Stomach smooth muscle (tissue), 2 donors: ENCODE measurements around the gene GALNT1.

Experiments
- H3K27ac ChIP-seq: one replicate; pipeline ENCODE4 v1.7.0; 2013; ENCODE audit warnings: mild to moderate bottlenecking, low read length, inconsistent platforms
- H3K27me3 ChIP-seq, 2 donors: one replicate each; pipeline ENCODE4 v1.7.0; 2013; ENCODE audit warnings: low read length in 2 of 2; ENCODE audit not compliant: insufficient read depth in 2 of 2, control insufficient read depth in 1 of 2
- H3K36me3 ChIP-seq, 2 donors: one replicate each; pipeline ENCODE4 v1.7.0; 2013; ENCODE audit warnings: low read length in 2 of 2; ENCODE audit not compliant: control insufficient read depth in 2 of 2, insufficient read depth in 2 of 2
- H3K4me1 ChIP-seq: one replicate; pipeline ENCODE4 v1.7.0; 2013; ENCODE audit warnings: low read length; ENCODE audit not compliant: control insufficient read depth, insufficient read depth
- H3K4me3 ChIP-seq, 2 donors: one replicate each; pipeline ENCODE4 v1.7.0; 2013; ENCODE audit warnings: low read length in 2 of 2
- H3K9ac ChIP-seq, 2 donors: one replicate each; pipeline ENCODE4 v1.7.0; 2013; ENCODE audit warnings: low read length in 2 of 2, mild to moderate bottlenecking in 1 of 2
- H3K9me3 ChIP-seq, 2 donors: one replicate each; pipeline ENCODE4 v1.7.0; 2013; ENCODE audit warnings: low read length in 2 of 2; ENCODE audit not compliant: control insufficient read depth in 2 of 2
- donor health status: healthy.
- donor health status: Pancreatic carcinoma.

GALNT1 gene

GRCh38 chr18:35714539-35714938 lies 133.0 kb downstream of the GALNT1 start:
- no peak overlapping the region for H3K9ac ChIP-seq
- H3K4me3 ChIP-seq = no peak overlapping the region
- H3K9me3 ChIP-seq = no peaks in the 10 kb centered on the region
- peaks cover 2 to 4% of the 10 kb centered on the region in 2 donors for H3K36me3 ChIP-seq
- H3K4me1 ChIP-seq = no peaks in the 10 kb centered on the region
- no peaks in the 10 kb centered on the region for H3K27me3 ChIP-seq
- no peak overlapping the region for H3K27ac ChIP-seq

- H3K9ac ChIP-seq = no peak overlapping the region
- no peak overlapping the region for H3K27ac ChIP-seq
- H3K9me3 ChIP-seq = no peaks in the 10 kb centered on the region
- H3K36me3 ChIP-seq = no peaks in the 10 kb centered on the region
- H3K4me3 ChIP-seq = no peak overlapping the region
- H3K27me3 ChIP-seq = no peaks in the 10 kb centered on the region
- H3K4me1 ChIP-seq = no peaks in the 10 kb centered on the region
These were observed 133.6 kb downstream of the GALNT1 start for GRCh38 chr18:35715139-35715538.

DNA sequence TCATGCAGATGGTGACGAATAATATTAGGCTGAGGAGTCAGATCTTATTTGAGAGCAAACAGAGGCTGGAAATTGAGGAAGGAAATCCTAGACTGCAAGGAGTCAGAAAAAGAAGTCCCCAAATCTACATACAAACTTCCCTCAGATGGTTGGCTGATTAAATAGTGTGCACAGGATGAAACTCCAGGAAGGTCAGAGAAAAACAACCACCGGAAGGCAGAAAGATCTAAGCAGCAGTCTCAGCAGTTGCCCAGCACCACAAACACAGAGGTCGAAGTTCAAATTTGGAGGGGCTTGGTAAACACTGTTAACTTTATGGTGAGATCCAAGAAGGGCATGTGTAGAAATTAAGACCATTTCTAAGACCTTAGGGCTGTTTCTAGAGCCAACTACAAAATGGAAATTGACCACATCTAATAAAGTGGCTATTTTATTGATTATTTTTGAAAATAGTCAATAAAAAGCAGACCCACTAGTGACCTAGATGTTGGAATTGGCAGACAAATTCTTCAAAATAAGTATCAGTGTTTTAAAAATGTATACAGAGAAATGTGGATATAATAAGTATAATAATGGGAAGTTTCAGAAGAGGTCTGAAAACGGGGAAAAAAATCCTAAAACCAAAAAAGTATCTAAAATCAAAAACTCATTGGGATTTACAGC lies 134.8 kb downstream of the GALNT1 start:
- Histone ChIP-seq H3K36me3 (no peaks in the 10 kb centered on the region), H3K9me3 (no peaks in the 10 kb centered on the region), H3K9ac (no peak overlapping the region), H3K27me3 (no peaks in the 10 kb centered on the region), H3K27ac (no peak overlapping the region), H3K4me3 (no peak overlapping the region), H3K4me1 (no peaks in the 10 kb centered on the region)

DNA sequence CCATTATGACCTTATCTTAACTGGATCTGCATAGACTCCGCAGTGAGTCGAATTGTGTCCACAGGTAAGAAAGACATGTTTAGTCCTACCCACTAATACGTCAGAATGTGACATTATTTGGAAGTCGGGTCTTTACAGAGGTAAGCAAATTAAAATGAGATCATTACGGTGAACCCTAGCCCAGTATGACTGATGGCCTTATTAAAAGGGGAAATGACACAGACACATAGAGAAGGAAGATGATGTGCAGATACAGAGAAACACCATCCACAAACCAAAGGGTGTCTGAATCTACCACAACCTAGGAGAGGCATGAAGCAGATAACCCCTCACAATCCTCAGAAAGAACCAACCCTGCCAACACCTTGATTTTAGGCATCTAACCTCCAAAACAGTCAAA lies 135.6 kb downstream of the GALNT1 start:
- no peaks in the 10 kb centered on the region for H3K36me3 ChIP-seq
- H3K9ac ChIP-seq = no peak overlapping the region
- H3K4me3 ChIP-seq = no peak overlapping the region
- H3K27ac ChIP-seq = no peak overlapping the region
- H3K27me3 ChIP-seq = peaks cover 0 to 2% of the 10 kb centered on the region in 2 donors
- H3K9me3 ChIP-seq = no peaks in the 10 kb centered on the region
- H3K4me1 ChIP-seq = no peaks in the 10 kb centered on the region

DNA sequence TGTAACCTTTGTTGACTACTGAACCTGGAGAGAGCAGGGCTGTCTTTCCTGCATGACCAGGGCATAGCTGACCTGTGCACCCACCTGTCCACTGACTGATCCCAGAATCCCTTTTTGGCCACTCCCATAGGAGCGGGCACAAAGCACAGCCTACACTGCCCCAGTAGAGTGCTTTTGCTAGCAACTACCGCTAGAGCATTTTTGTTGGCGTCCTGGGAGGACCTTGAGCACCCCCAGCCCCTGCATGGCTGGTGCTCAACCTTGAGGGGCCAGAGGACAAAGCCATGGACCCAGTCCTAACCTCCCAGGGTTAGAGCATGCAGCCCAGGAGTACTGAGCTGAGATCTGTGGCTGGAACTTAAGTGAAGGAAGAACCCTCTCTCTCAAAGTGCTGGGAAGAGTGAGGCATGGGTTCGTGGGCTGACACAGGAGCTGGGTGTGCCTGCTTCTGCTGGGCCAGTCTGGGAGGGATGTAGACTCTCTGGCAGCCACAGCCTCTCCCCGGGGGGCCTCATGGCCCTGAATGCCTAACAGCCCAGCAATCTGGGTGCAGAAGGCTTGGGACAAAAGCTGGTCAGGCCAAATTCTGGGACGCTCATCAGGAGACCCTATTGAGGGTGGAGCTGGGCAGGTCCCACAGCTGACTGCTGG lies 140.0 kb downstream of the GALNT1 start:
- peaks cover 0 to 2% of the 10 kb centered on the region in 2 donors for H3K27me3 ChIP-seq
- no peaks in the 10 kb centered on the region for H3K9me3 ChIP-seq
- no peak overlapping the region for H3K9ac ChIP-seq
- H3K4me1 ChIP-seq = no peaks in the 10 kb centered on the region
- no peaks in the 10 kb centered on the region for H3K36me3 ChIP-seq
- no peak overlapping the region for H3K27ac ChIP-seq
- H3K4me3 ChIP-seq = no peak overlapping the region

DNA sequence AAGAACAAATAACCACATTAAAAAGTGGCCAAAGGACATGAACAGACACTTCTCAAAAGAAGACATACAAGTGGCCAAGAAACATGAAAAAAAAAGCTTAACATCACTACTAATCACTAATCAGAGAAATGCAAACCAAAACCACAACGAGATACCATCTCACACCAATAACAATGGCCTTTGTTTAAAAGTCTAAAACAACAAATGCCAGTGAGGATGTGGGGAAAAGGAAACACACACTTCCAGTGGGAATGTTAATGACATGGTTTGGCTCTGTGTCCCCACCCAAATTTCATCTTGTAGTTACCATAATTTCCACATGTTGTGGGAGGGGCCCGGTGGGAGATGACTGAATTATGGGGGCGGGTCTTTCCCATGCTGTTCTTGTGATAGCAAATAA lies 147.1 kb downstream of the GALNT1 start:
- Histone ChIP-seq H3K27me3 (no peaks in the 10 kb centered on the region), H3K27ac (no peak overlapping the region), H3K4me1 (no peaks in the 10 kb centered on the region), H3K9ac (no peak overlapping the region), H3K9me3 (no peaks in the 10 kb centered on the region), H3K36me3 (no peaks in the 10 kb centered on the region), H3K4me3 (no peak overlapping the region)

DNA sequence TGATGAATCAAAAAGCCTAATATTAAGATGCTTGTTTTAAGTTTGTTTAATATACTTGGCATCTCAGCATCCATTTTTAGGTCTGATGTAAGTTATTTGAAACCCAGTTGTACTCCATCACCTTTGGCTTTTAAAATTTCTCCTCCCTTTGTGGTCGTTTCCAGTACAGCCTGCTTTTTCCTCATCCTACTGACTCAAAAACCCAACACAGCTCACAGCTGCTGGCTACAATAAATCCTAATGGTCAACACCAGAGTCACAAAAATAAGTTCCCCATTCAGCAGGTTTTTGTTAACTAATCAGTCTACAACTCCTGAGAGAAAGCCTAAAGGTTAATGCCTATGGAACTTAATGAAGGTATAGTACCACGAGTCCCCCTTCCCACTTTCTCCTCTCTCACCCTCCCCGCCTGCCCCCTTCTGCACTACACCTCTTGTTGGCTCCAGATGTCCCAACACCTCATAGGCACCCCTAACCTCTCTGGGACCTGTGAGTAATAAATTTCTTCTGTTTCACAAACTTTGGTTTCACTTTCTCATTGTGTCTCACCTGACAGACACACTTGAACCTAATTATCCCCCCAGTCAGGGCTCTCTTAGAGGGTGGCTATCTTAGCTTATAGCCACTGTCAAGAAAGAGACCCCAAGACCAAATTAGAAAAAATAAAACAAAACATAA lies 148.6 kb downstream of the GALNT1 start:
- Histone ChIP-seq H3K9ac (no peak overlapping the region), H3K4me1 (no peaks in the 10 kb centered on the region), H3K4me3 (no peak overlapping the region), H3K27ac (no peak overlapping the region), H3K27me3 (no peaks in the 10 kb centered on the region), H3K9me3 (no peaks in the 10 kb centered on the region), H3K36me3 (no peaks in the 10 kb centered on the region)

DNA sequence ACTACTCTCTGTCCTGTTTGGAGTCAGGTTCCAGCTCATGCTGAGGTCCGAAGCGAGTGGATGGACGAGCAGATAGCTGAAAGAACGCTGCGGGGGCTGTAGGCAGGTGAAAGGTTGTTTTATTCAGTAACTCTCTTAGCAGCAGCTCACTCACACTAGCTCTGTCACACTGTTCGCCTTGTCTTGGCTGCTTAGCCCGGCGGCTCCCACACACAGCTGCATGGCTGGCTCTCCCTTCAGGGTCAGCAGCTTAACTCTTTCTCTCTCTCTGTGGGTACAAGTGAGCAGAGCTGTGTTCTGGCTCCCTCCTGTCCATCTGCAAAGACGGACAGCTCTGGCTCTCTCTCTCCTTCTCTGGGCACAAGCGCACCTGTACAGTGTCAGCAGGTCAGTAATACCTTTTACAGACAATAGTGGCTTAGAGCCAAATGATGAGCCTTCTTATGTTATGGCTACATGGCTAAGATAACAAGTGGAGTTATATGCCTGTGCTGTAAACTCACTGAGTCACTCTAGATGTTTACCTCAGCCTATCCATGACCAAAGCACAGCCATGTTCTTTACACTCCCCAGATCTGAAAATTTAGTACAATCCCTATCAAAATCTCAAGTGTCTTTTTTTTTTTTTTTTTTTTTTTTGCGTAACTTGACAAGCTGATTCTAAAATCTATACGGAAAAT lies 149.3 kb downstream of the GALNT1 start:
- Histone ChIP-seq H3K9me3 (no peaks in the 10 kb centered on the region), H3K4me1 (no peaks in the 10 kb centered on the region), H3K27me3 (no peaks in the 10 kb centered on the region), H3K27ac (no peak overlapping the region), H3K36me3 (no peaks in the 10 kb centered on the region), H3K9ac (no peak overlapping the region), H3K4me3 (no peak overlapping the region)

DNA sequence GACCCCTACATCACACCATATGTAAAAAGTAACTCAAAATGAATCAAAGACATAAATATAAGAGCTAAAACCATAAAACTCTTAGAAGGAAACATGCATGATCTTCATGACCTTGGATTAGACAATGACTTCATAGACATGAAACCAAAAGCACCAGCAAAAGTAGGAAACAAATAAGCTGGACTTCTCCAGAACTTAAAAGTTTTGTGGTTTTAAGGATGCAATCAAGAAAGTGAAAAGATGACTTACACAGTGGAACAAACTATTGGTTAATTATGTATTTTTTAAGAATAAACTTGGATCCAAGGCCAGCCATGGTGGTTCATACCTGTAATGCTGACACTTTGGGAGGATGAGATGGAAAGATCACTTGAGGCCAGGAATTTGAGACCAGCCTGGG lies 150.2 kb downstream of the GALNT1 start:
- Histone ChIP-seq H3K4me3 (no peak overlapping the region), H3K36me3 (no peaks in the 10 kb centered on the region), H3K27me3 (no peaks in the 10 kb centered on the region), H3K9ac (no peak overlapping the region), H3K27ac (no peak overlapping the region), H3K9me3 (no peaks in the 10 kb centered on the region), H3K4me1 (no peaks in the 10 kb centered on the region)

DNA sequence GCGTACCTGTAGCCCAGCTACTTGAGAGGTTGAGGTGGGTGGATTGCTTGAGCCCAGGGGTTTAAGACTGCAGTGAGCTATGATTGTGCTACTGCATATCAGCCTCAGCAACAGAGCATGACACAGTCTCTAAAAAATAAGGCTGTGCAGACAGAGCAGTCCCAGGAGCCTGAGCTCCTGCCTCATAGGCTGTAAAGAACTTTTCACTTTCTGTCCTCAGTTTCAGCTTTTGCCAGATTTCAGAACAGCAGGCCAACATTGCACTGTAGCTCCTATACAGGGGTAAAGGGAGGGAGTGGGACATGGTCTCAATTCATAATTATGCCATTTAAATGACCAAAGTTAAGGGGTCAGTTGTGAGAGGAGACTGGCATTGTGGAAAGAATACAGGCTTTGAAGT lies 150.6 kb downstream of the GALNT1 start:
- Histone ChIP-seq H3K4me1 (no peaks in the 10 kb centered on the region), H3K9me3 (no peaks in the 10 kb centered on the region), H3K36me3 (no peaks in the 10 kb centered on the region), H3K27me3 (no peaks in the 10 kb centered on the region), H3K27ac (no peak overlapping the region), H3K9ac (no peak overlapping the region), H3K4me3 (no peak overlapping the region)
